Measurements from ENCODE around the gene LNX2. TPM values are rescaled to one million over a fixed set of nuclear protein-coding genes. Genes with fewer than 3 reads are reported as not detected.

Gene LNX2
- total RNA-seq: 1 to 10 TPM; 6.6 to 9.8 (median 7.8) TPM
- 1 to 10 TPM; 3.6 to 8.3 TPM for polyA plus RNA-seq
- long read RNA-seq, donor 1: 0 reads
- long read RNA-seq, donor 2, full-length matches to known transcripts: 6 of 277 reads
- long read RNA-seq, donor 2, partial matches to known transcripts: 250 of 277 reads
- long read RNA-seq, donor 2, other reads (novel, unspliced or antisense): 21 of 277 reads
- long read RNA-seq, donor 3, full-length matches to known transcripts: 16 of 24 reads
- long read RNA-seq, donor 3, partial matches to known transcripts: 2 of 24 reads
- long read RNA-seq, donor 3, other reads (novel, unspliced or antisense): 6 of 24 reads

DNA sequence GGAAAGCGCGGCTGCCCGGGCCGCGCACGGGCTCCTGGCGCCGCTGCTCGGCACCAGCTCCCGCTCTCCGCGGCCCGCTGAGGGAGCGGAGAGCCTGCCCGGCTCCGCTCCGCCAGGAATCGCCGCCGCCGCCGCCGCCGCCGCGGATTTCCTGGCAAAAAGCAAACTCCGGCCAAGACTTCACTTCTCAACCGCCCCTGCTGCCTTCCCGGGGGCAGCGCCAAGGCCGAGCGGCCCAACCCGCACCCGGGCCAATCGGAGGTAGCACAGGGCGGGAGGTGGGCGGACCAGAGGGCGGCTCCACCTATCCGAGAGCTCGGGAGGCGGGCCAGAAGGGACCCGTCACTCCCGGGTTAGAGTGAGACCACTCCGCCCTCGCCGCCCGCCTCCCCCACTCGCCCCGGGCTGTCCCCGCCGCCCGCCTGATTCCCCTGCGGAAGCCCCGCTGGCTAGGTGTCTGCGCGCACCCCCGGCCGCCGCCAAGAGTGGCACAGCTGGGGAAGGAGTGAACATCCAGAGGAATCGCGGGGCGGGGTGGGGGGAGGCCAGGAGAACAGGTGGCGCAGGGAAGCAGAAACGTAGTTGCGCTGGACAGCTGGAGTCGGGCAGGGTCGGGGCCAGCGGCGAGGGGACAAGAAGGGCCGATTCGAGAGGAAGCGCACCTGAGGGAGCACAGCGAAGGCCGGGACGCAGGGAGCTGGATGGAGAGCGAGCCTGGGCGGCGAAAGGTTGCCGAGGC is at the start of gene LNX2:
TSS of gene LNX2 (minus strand) at position 153 of the 739 bp plus-strand sequence. CDS start 38,826 bp downstream, outside the sequence.
- no peaks in the 10 kb centered on the region for H3K27me3 ChIP-seq
- no peaks in the 10 kb centered on the region for H3K36me3 ChIP-seq
- DNase-seq: peak; percentile 99
- no peaks in the 10 kb centered on the region for H3K9me3 ChIP-seq
- TF ChIP-seq POLR2A (IDR thresholded peaks at IDR 0.05) (peak; percentile 32), CTCF (IDR thresholded peaks at IDR 0.05) (no peak), EP300 (IDR thresholded peaks at IDR 0.05) (no peak)
- intact Hi-C loops (cut with DNase I): loop anchor here in 2 of 4 donors (10.0 kb wide), 2 partner anchors 166 to 346 kb away; partner anchors contain the start of genes MTIF3 (in 1 of the 2) and RASL11A (in 1 of the 2)
- peak within 1 kb of the TSS; percentile 94 to 96 for H3K27ac ChIP-seq
- peak within 1 kb of the TSS; percentile 72 for H3K4me3 ChIP-seq
- H3K4me1 ChIP-seq (ENCODE audit: insufficient read depth): peaks cover 8% of the 10 kb centered on the region
- 0 to 1% (median 1%) methylated on average over 58 to 79 of the region's 79 CpGs for WGBS, 3 donors

GRCh38 chr13:27667946-27668345 is 47.6 kb upstream of the LNX2 start:
- Histone ChIP-seq H3K4me1 (ENCODE audit: insufficient read depth) (no peaks in the 10 kb centered on the region), H3K27me3 (no peaks in the 10 kb centered on the region), H3K36me3 (no peaks in the 10 kb centered on the region), H3K4me3 (no peak overlapping the region), H3K9me3 (no peaks in the 10 kb centered on the region), H3K27ac (no peak overlapping the region)
- 31 to 53% (median 36%) methylated on average over 2 of the region's 2 CpGs for WGBS, 3 donors
- no peak for TF ChIP-seq EP300 (IDR thresholded peaks at IDR 0.05)
- TF ChIP-seq CTCF (IDR thresholded peaks at IDR 0.05): no peak
- no peak for TF ChIP-seq POLR2A (IDR thresholded peaks at IDR 0.05)
- intact Hi-C loops (cut with DNase I): no loop called here
- DNase-seq: no peak

DNA sequence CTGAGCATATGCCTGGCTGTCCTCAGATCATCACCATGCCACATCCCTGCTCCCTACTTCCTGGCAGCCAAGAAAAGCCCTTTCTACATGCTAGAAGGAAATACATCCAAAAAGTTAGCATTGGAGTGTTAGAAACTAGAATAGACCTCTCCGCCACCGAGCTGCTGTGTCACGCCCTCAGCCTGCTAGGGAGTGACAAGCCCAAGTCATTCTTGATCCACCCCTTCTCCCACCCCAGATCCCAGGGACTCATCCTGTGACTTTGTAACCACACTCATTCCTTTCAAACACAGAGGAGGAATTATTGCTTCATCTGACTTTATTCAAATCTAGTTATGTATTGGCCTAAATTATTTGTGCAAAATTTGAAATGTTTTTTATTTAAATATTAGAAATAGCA is 46.6 kb upstream of the LNX2 start:
- Histone ChIP-seq H3K4me1 (ENCODE audit: insufficient read depth) (no peaks in the 10 kb centered on the region), H3K27ac (no peak overlapping the region), H3K4me3 (no peak overlapping the region), H3K27me3 (no peaks in the 10 kb centered on the region), H3K9me3 (no peaks in the 10 kb centered on the region), H3K36me3 (no peaks in the 10 kb centered on the region)
- 87 to 88% (median 87%) methylated on average over 3 of the region's 3 CpGs for WGBS, 3 donors
- no peak for DNase-seq
- intact Hi-C loops (cut with DNase I): no loop called here
- no peak for TF ChIP-seq EP300 (IDR thresholded peaks at IDR 0.05)
- no peak for TF ChIP-seq POLR2A (IDR thresholded peaks at IDR 0.05)
- no peak for TF ChIP-seq CTCF (IDR thresholded peaks at IDR 0.05)

GRCh38 chr13:27665761-27666160 is 45.4 kb upstream of the LNX2 start:
- Histone ChIP-seq H3K36me3 (no peaks in the 10 kb centered on the region), H3K4me3 (no peak overlapping the region), H3K9me3 (no peaks in the 10 kb centered on the region), H3K4me1 (ENCODE audit: insufficient read depth) (no peaks in the 10 kb centered on the region), H3K27ac (no peak overlapping the region), H3K27me3 (no peaks in the 10 kb centered on the region)
- DNase-seq: no peak
- intact Hi-C loops (cut with DNase I): no loop called here
- no peak for TF ChIP-seq POLR2A (IDR thresholded peaks at IDR 0.05)
- no peak for TF ChIP-seq EP300 (IDR thresholded peaks at IDR 0.05)
- TF ChIP-seq CTCF (IDR thresholded peaks at IDR 0.05): no peak
- WGBS, 3 donors: 94 to 96% (median 94%) methylated on average over 19 of the region's 19 CpGs
